Mononuclear cell (primary cell): ENCODE results near the gene RXFP3. TPM values are rescaled to one million over a fixed set of nuclear protein-coding genes. Genes with fewer than 3 reads are reported as not detected.
"Not testable (repeated sequence)": the region's sequence is repeated elsewhere in the genome, so short reads cannot be mapped to it uniquely, and the experiment has no call there.

ENCODE experiments used
- H3K27me3 ChIP-seq: 2 replicates; pipeline ENCODE4 v1.6.0; 2011; ENCODE audit warnings: low read length, control low read depth; ENCODE audit not compliant: insufficient read depth
- H3K4me1 ChIP-seq: 2 replicates; pipeline ENCODE4 v1.5.1; 2011; ENCODE audit warnings: mild to moderate bottlenecking, low read length, control low read depth; ENCODE audit not compliant: insufficient read depth
- H3K4me3 ChIP-seq: 2 replicates; pipeline ENCODE4 v1.5.1; 2011; ENCODE audit warnings: mild to moderate bottlenecking, low read length, moderate library complexity
- H3K9me3 ChIP-seq: 2 replicates; pipeline ENCODE4 v1.5.1; 2011; ENCODE audit warnings: low read depth, mild to moderate bottlenecking, control low read depth, low read length
- total RNA-seq: library from RNA; depleted of rRNA; stranded (reverse); fragments of >200 nt; gene quantifications from one replicate; pipeline ENCODE4 v1.2.3, GENCODE V29; 2012

The RXFP3 gene
- total RNA-seq, 1 donor: not detected

DNA sequence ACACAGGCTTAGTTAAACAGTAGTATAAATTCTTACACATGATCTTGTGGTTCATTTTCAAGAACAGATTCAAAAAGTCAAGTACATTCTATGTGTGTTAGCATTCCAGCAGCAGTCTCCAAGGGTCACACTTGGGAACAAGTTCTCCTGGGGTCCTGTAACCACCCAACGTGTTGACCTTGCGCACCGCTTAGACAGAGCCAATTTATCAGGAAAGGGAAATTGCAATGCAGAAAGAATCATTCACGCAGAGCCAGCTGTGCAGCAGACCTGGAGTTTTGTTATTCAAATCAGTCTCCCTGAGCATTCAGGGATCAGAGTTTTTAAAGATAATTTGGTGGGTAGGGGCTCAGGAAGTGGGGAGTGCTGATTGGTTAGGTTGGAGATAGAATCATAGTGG, 8.5 kb upstream of the RXFP3 start:
- H3K4me1 ChIP-seq: no peaks in the 10 kb centered on the region
- no peaks in the 10 kb centered on the region for H3K9me3 ChIP-seq
- H3K27me3 ChIP-seq: no peaks in the 10 kb centered on the region

DNA sequence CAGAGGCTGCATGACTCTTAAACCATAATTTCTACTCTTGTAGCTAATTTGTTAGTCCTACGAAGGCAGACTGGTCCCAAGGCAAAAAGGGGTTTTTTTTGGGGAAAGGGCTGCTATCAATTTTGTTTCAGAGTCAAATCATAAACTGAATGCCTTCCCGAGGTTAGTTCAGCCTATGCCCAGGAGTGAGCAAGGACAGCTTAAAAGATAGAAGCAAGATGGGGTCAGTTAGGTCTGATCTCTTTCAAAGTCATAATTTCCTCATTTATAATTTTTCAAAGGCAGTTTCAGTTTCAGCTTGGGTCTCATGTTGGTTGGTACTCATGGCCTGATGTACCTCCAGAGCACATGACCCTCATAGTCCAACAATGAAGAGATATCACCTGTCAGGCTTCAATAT, 7.9 kb upstream of the RXFP3 start:
- Histone ChIP-seq H3K4me1 (no peaks in the 10 kb centered on the region), H3K4me3 (no peak overlapping the region), H3K27me3 (no peaks in the 10 kb centered on the region), H3K9me3 (no peaks in the 10 kb centered on the region)

More for the DNA sequence above, 8.5 kb upstream of the RXFP3 start:
- H3K4me3 ChIP-seq: no peak overlapping the region

- no peaks in the 10 kb centered on the region for H3K9me3 ChIP-seq
- H3K4me1 ChIP-seq: no peaks in the 10 kb centered on the region
- no peak overlapping the region for H3K4me3 ChIP-seq
- peaks cover 2% of the 10 kb centered on the region for H3K27me3 ChIP-seq
These were observed 6.1 kb upstream of the RXFP3 start for GRCh38 chr5:33929925-33930690.

DNA sequence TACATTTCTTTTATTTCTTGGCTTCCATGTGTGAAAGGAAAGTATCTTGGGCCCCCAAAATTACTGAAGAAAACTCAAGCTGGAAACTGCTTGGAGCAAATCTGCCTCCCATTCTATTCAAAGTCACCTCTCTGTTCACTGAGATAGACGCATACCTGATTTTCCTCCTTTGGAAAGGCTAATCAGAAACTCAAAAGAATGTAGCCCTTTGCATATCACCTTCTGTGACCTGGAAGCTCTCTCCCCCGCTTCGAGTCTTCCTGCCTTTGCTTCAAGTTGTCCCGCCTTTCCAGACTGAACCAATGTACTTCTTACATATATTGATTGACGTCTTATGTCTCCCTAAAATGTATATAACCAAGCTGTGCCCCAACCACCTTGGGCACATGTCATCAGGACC, 5.0 kb upstream of the RXFP3 start:
- H3K27me3 ChIP-seq: peaks cover 13% of the 10 kb centered on the region
- H3K9me3 ChIP-seq: no peaks in the 10 kb centered on the region
- no peak overlapping the region for H3K4me3 ChIP-seq
- H3K4me1 ChIP-seq: no peaks in the 10 kb centered on the region

DNA sequence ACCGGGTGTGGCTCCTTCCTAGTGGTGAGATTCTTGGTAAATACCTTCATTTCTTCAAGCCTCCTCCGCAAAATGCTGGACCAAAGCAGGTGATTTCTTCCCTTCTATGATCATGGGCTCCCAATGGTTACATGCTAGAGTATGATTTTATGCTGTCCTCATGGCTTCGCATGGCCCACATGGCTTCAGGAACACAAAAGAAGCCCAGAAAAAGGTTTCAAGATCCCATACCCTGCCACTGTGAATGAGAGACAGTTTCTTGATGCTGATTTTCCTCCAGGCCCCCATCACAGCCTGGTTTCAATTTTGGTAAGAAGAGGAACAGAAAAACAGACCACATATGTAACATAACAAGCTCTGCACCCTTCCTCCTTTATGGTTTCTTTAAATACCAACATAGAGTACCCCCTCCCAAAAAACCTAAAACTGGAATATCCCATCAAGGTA, 2.4 kb upstream of the RXFP3 start:
- H3K9me3 ChIP-seq: no peaks in the 10 kb centered on the region
- peaks cover 35% of the 10 kb centered on the region for H3K27me3 ChIP-seq
- no peak overlapping the region for H3K4me3 ChIP-seq
- H3K4me1 ChIP-seq: no peaks in the 10 kb centered on the region

GRCh38 chr5:33934176-33934575, 2.0 kb upstream of the RXFP3 start:
- Histone ChIP-seq H3K4me1 (no peaks in the 10 kb centered on the region), H3K9me3 (no peaks in the 10 kb centered on the region), H3K4me3 (no peak overlapping the region), H3K27me3 (peaks cover 38% of the 10 kb centered on the region)

- Histone ChIP-seq H3K4me3 (no peak overlapping the region), H3K9me3 (no peaks in the 10 kb centered on the region), H3K4me1 (no peaks in the 10 kb centered on the region), H3K27me3 (peaks cover 47% of the 10 kb centered on the region)
These were observed 194 bp upstream of the RXFP3 start for GRCh38 chr5:33936004-33936380.

DNA sequence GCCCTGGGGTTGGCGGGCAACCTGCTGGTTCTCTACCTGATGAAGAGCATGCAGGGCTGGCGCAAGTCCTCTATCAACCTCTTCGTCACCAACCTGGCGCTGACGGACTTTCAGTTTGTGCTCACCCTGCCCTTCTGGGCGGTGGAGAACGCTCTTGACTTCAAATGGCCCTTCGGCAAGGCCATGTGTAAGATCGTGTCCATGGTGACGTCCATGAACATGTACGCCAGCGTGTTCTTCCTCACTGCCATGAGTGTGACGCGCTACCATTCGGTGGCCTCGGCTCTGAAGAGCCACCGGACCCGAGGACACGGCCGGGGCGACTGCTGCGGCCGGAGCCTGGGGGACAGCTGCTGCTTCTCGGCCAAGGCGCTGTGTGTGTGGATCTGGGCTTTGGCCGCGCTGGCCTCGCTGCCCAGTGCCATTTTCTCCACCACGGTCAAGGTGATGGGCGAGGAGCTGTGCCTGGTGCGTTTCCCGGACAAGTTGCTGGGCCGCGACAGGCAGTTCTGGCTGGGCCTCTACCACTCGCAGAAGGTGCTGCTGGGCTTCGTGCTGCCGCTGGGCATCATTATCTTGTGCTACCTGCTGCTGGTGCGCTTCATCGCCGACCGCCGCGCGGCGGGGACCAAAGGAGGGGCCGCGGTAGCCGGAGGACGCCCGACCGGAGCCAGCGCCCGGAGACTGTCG, 976 bp downstream of the RXFP3 start:
- Histone ChIP-seq H3K27me3 (peaks cover 47% of the 10 kb centered on the region), H3K4me1 (no peaks in the 10 kb centered on the region), H3K9me3 (no peaks in the 10 kb centered on the region), H3K4me3 (no peak overlapping the region)

DNA sequence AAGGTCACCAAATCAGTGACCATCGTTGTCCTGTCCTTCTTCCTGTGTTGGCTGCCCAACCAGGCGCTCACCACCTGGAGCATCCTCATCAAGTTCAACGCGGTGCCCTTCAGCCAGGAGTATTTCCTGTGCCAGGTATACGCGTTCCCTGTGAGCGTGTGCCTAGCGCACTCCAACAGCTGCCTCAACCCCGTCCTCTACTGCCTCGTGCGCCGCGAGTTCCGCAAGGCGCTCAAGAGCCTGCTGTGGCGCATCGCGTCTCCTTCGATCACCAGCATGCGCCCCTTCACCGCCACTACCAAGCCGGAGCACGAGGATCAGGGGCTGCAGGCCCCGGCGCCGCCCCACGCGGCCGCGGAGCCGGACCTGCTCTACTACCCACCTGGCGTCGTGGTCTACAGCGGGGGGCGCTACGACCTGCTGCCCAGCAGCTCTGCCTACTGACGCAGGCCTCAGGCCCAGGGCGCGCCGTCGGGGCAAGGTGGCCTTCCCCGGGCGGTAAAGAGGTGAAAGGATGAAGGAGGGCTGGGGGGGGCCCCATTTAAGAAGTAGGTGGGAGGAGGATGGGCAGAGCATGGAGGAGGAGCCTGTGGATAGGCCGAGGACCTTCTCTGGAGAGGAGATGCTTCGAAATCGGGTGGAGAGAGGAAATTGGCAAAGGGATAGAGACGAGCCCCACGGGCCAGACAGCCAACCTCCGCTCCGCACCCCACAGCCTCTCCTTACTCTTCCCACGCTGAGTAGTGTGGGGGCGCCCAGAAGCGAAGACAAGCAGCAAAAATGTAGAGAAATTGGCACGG, 1.7 kb downstream of the RXFP3 start:
- no peaks in the 10 kb centered on the region for H3K9me3 ChIP-seq
- H3K4me1 ChIP-seq: no peaks in the 10 kb centered on the region
- peaks cover 47% of the 10 kb centered on the region for H3K27me3 ChIP-seq
- H3K4me3 ChIP-seq: no peak overlapping the region

GRCh38 chr5:33938507-33938796, 2.3 kb downstream of the RXFP3 start:
- Histone ChIP-seq H3K4me3 (no peak overlapping the region), H3K27me3 (peaks cover 47% of the 10 kb centered on the region), H3K4me1 (no peaks in the 10 kb centered on the region), H3K9me3 (no peaks in the 10 kb centered on the region)

DNA sequence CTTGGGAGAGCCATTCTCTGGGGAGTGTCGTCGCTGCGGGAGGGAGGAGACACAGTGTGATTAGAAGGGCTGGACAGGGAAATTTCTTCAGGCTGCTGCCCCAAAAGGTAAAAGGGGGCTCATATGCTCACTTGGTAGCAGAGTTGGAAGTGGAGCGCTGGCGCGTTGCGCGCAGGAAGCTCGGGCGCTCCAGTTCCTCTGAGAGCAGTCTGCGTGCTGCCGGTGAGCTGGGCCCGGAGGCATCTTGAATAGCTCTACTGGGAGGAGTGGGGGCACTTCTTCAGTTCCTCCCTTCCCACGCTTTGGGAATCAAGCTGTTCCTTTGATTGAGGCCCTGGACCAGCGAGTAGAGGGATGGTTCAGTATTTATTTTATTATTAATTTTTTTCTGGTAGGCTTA, 2.7 kb downstream of the RXFP3 start:
- Histone ChIP-seq H3K4me3 (no peak overlapping the region), H3K27me3 (peaks cover 47% of the 10 kb centered on the region), H3K4me1 (no peaks in the 10 kb centered on the region), H3K9me3 (no peaks in the 10 kb centered on the region)

DNA sequence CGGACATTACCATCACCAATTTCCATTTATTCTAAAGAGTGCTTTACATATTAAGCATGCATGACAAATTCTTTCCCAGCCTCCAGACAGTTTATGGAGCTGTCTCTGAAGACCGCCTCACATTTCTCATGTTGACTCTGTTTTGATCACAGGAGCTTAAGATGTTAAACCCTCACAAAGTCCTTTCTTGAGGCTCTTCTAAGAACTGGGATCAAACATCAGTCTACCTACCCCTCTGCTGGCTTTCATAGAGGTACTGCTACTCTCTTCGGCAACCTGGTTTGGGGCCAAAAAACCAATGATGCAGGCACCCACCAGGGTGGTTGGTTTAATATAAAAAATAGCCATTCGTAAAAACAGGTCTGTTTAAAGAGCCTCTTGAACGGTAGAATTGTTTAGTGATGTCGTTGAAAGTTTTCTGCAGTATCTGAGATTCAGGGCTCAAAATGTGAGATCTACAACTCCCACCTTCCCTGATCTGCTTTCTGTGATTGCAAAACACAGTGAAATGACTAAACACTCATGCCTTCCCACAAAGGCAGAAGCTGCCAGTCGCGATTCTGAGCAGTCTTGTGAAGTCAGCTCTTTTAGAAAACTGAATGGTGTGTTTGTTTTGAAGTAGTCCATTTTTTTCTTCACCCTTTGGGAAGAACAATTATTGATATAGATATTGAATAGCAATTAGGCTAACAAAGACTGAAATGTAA, 3.5 kb downstream of the RXFP3 start:
- no peaks in the 10 kb centered on the region for H3K4me1 ChIP-seq
- H3K4me3 ChIP-seq: no peak overlapping the region
- H3K27me3 ChIP-seq: peaks cover 47% of the 10 kb centered on the region
- no peaks in the 10 kb centered on the region for H3K9me3 ChIP-seq

- Histone ChIP-seq H3K4me1 (no peaks in the 10 kb centered on the region), H3K27me3 (peaks cover 35% of the 10 kb centered on the region), H3K9me3 (no peaks in the 10 kb centered on the region), H3K4me3 (no peak overlapping the region)
These were observed 4.9 kb downstream of the RXFP3 start for GRCh38 chr5:33941090-33941489.

DNA sequence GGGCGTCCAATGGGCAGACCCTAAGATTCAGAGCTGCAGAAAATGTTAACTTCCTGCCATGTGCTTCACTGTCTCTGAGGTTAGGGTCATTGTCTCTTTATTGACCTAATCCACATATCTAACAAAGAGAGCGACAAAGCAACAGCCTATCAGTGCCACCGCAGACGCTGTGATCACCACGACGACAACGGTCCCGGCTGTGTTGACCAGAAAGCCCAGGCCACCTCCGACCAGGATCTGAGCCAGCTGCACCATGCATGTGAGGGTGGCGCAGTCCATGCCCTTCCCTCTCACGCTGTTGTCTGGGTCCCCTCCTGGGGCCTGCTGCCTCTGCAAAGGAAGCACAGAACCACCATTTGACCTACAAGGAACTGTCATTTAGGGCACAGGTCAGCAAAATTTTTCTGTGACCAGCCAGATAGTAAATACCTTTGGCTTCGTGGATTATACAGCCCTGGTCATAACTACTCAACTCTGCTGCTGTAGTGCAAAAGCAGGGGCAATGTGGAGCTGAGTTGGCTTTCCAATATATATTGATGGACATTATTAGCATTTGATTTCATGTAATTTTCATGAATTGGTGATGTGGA, 8.5 kb downstream of the RXFP3 start:
- Histone ChIP-seq H3K9me3 (no peaks in the 10 kb centered on the region), H3K4me3 (no peak overlapping the region), H3K27me3 (peaks cover 6% of the 10 kb centered on the region), H3K4me1 (no peaks in the 10 kb centered on the region)

DNA sequence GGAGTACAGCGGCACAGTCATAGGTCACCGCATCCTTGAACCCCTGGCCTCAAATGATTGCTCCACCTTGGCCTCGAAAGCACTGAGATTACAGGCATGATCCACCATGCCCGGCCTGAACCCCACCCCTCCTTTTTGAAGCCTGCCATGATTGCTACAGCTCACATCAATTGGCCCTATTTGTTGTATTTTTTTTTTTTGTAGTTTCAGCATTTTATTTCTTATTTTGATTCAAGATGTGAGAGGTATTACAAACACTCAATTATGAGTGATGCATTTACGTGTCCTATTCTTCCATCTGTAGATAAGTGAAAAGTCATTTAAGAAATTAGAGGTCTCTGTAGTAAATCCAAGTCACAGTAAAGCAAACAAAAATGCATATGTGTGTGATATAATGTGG, 16.0 kb downstream of the RXFP3 start:
- H3K27me3 ChIP-seq, H3K9me3 ChIP-seq, H3K4me1 ChIP-seq, H3K4me3 ChIP-seq: not testable (repeated sequence)
